Immature natural killer cell (primary cell): ENCODE results near the gene ZNF541. TPM values are rescaled to one million over a fixed set of nuclear protein-coding genes. Genes with fewer than 3 reads are reported as not detected.
"Not testable (repeated sequence)": the region's sequence is repeated elsewhere in the genome, so short reads cannot be mapped to it uniquely, and the experiment has no call there.

Experiments
- DNase-seq, 3 donors: peaks; one replicate each; pipeline ENCODE4 v3.0.0; 2022; ENCODE audit warnings: mixed read lengths in 1 of 3
- H3K27ac Mint-ChIP-seq, 6 donors: one replicate each; pipeline ENCODE4 v1.8.0; 2020; ENCODE audit warnings: mixed read lengths in 6 of 6, mild to moderate bottlenecking in 5 of 6, inconsistent platforms in 4 of 6, moderate library complexity in 3 of 6
- H3K27me3 Mint-ChIP-seq, 3 donors: one replicate each; pipeline ENCODE4 v1.8.0; 2020 to 2021; ENCODE audit warnings: low read depth in 3 of 3, mild to moderate bottlenecking in 3 of 3, mixed read lengths in 3 of 3, moderate library complexity in 3 of 3, inconsistent platforms in 1 of 3
- H3K36me3 Mint-ChIP-seq, 3 donors: one replicate each; pipeline ENCODE4 v1.8.0; 2020; ENCODE audit warnings: mixed read lengths in 3 of 3, inconsistent platforms in 2 of 3, mild to moderate bottlenecking in 2 of 3
- H3K4me1 Mint-ChIP-seq, 2 donors: one replicate each; pipeline ENCODE4 v1.8.0; 2020; ENCODE audit warnings: inconsistent platforms in 2 of 2, mild to moderate bottlenecking in 2 of 2, mixed read lengths in 2 of 2, moderate library complexity in 1 of 2
- H3K4me3 Mint-ChIP-seq, 5 donors: one replicate each; pipeline ENCODE4 v1.8.0; 2020; ENCODE audit warnings: mild to moderate bottlenecking in 5 of 5, mixed read lengths in 5 of 5, inconsistent platforms in 3 of 5, moderate library complexity in 3 of 5
- H3K9me3 Mint-ChIP-seq, 6 donors: one replicate each; pipeline ENCODE4 v1.8.0; 2020; ENCODE audit warnings: mild to moderate bottlenecking in 6 of 6, mixed read lengths in 6 of 6, inconsistent platforms in 4 of 6, moderate library complexity in 3 of 6
- polyA plus RNA-seq, 3 donors: library from polyadenylated mRNA; unstranded; fragments of 300-500 nt; fragmentation: Illumina TruSeq; gene quantifications; one replicate each; pipeline ENCODE4 v1.2.3, GENCODE V29; 2021

Gene ZNF541
- polyA plus RNA-seq, 3 donors from 2014 or later, result not detected

DNA sequence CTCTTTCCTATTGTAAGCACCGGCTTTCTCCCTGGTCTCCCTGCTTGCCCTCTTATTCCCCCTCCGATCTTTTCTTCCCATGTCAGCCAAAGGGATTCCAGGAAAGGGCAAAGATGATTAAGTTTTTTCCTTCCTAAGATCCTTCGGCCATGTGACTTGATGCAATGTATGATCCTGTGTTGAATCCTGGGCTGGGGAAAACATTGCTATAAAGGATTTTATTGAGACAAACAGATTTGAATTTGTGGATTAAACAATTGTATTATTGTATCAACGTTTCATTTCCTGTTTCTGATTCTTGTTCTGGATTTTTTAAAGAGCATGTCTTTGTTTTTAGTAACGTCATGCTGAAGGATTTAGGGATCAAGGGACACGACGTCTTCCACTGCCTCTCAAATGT, 16.9 kb upstream of the ZNF541 start:
- Mint-ChIP-seq H3K36me3 (peaks cover 0 to 5% (median 0%) of the 10 kb centered on the region in 3 donors), H3K27me3 (peaks cover 0 to 8% (median 4%) of the 10 kb centered on the region in 3 donors), H3K4me3 (no peak overlapping the region), H3K27ac (peak overlapping the region in 1 of 6 donors; percentile 47), H3K4me1 (no peaks in the 10 kb centered on the region), H3K9me3 (peaks cover 0 to 5% (median under 1%) of the 10 kb centered on the region in 6 donors)
- DNase-seq, result no peak

DNA sequence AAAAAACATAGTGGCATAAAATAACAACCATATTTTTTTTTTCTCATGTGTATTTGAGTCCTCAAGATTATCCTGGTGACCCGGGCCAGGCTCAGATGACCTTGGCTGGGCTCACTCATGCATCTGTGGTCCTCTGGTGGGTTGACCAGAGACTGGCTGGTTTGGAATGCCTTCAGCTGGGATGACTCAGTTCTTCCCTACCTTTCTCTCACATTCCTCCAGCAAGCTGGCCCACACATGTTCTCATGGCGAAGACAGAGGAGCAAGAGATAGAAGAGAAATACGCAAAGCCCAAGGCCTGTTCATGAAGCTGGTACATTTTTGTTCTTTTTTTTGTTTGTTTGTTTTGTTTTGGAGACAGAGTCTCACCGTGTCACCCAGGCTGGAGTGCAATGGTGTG, 14.3 kb upstream of the ZNF541 start:
- H3K27ac Mint-ChIP-seq, result no peak overlapping the region
- H3K4me3 Mint-ChIP-seq, result no peak overlapping the region
- peaks cover 0 to 5% (median under 1%) of the 10 kb centered on the region in 6 donors for H3K9me3 Mint-ChIP-seq
- H3K4me1 Mint-ChIP-seq, result peaks cover 0 to 2% of the 10 kb centered on the region in 2 donors
- peaks cover 0 to 5% (median 0%) of the 10 kb centered on the region in 3 donors for H3K36me3 Mint-ChIP-seq
- H3K27me3 Mint-ChIP-seq, result peaks cover 0 to 9% (median 6%) of the 10 kb centered on the region in 3 donors
- no peak for DNase-seq

DNA sequence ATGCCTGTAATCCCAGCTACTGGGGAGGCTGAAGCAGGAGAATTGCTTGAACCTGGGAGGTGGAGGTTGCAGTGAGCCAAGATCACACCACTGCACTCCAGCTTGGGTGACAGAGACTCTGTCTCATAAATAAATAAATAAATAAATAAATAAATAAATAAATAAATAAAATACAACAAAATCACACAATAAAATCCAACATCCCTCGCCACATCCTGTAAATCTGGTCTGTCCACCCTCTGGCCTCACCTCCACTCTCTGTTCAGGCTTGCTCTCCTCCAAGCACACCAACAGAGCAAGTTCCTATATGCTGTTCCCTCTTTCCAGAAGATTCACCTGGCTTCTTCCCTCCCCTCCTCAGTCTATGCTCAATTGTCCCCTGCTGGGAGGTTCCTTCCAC, 10.2 kb upstream of the ZNF541 start:
- H3K4me3 Mint-ChIP-seq, DNase-seq, H3K27me3 Mint-ChIP-seq, H3K27ac Mint-ChIP-seq, H3K36me3 Mint-ChIP-seq, H3K4me1 Mint-ChIP-seq, H3K9me3 Mint-ChIP-seq: not testable (repeated sequence)

DNA sequence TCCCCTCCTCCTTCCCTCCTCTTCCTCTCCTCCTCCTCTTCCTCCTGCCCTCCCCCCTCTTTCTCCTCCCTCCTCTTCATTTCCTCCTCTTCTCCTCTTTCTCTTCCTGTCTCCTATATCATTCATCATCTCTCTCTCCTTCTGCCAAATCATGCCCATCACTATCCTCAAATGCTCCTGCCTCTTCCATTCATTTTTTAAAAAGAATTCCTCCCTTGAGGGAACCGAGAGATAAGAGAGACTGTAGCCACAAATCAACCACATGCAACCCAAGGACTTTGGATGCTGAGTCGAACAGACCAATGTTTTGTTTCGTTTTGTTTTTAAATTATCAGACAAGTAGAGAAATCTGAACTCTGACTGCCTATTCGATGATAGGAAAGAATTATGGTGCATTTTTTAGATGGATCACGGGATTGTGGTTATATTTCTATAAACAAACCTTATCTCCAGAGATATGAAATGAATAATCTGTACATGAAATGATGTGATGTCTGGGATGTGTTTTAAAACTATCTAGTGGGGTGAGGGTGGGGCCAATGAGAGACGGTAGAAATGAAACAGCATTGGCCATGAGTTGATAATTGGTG, 9.5 kb upstream of the ZNF541 start:
- no peak for DNase-seq
- Mint-ChIP-seq H3K4me1 (peaks cover 7% of the 10 kb centered on the region in 2 donors), H3K9me3 (peaks cover 0 to 5% (median 0%) of the 10 kb centered on the region in 6 donors), H3K27ac (peak overlapping the region in 2 of 6 donors; percentile 2 to 25), H3K36me3 (peaks cover 0 to 5% (median 0%) of the 10 kb centered on the region in 3 donors), H3K4me3 (no peak overlapping the region), H3K27me3 (peaks cover 3 to 9% (median 8%) of the 10 kb centered on the region in 3 donors)

DNA sequence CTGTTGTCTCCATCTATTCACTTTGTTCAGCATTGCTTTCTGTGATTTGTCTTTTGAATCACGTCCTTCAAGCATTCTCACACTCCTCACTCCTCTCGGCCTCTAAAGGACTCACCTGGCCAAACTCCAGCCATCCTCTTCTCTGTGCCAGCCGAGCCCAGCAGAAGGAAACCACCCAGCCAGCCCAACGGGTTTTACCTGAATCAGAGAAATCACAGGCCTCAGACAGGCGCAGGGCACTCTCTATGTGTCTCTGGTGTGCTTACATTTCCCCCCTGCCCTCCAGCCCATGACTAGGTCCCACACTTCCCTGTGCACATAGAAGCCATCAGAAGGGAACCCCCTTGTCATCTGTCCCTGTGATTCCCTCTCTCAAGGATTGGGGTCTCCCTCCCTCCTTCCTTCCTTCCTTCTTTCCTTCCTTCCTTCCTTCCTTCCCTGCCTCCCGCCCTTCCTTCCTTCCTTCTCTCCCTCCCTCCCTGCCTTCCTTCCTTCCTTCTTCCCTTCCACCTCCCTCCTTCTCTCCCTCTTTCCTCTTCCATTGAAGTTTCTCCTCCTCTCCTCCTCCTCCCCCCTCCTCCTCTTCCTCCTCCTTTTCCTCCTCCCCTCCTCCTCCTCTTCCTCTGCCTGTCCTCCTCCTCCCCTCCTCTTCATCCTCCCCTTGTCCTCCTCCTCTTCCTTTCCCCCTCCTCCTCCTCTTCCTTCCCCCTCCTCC, 8.8 kb upstream of the ZNF541 start:
- Mint-ChIP-seq H3K9me3 (peaks cover 0 to 5% (median 0%) of the 10 kb centered on the region in 6 donors), H3K27me3 (peaks cover 3 to 9% (median 8%) of the 10 kb centered on the region in 3 donors), H3K27ac (no peak overlapping the region), H3K4me1 (peaks cover 8 to 9% of the 10 kb centered on the region in 2 donors), H3K36me3 (peaks cover 0 to 5% (median 0%) of the 10 kb centered on the region in 3 donors), H3K4me3 (no peak overlapping the region)
- no peak for DNase-seq

DNA sequence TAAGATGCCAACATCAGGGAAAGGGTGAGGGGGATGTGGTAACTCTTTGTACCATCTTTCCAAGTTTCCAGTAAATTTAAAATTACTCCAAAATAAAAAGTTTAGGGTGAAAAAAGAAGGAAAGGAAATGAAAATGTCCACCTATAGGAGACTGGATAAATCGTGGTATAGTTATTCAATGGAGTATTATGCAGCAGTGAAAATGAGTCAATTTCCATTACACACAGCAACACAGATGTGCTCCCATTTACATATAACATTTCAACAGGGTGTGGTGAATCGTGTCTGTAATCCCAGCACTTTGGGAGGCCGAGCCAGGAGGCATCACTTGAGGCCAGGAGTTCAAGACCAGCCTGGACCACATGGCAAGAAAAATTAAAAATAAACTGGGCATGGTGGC, 7.4 kb upstream of the ZNF541 start:
- Mint-ChIP-seq H3K9me3 (no peaks in the 10 kb centered on the region), H3K27ac (no peak overlapping the region), H3K4me3 (no peak overlapping the region), H3K36me3 (no peaks in the 10 kb centered on the region), H3K4me1 (peaks cover 8 to 9% of the 10 kb centered on the region in 2 donors), H3K27me3 (peaks cover 3 to 8% (median 4%) of the 10 kb centered on the region in 3 donors)
- no peak for DNase-seq

DNA sequence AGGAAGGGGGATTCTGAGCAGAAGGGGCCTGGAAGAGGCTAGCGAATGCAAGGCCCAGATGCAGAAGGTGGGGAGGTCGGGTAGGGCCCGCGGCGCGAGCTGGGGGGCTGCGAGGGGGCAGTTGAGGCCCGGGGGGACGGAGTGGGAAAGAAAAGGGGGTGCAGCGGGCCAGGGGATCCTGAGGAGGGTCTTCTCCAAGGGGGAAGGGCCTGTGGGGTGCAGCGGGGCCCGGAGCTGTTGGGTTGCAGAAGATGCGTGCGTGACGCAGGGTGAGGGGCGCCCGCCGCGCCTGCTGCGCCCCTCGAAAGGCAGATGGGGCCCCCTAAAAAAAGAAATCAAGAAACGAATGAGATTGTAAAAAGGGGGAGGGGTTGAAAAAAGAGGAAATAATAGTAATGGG, 313 bp downstream of the ZNF541 start:
- no peak for DNase-seq
- Mint-ChIP-seq H3K4me1 (peaks cover 14 to 16% of the 10 kb centered on the region in 2 donors), H3K9me3 (peaks cover 0 to 1% (median 0%) of the 10 kb centered on the region in 6 donors), H3K4me3 (peak overlapping the region in 4 of 5 donors; percentile 53 to 71 (median 61)), H3K27ac (no peak overlapping the region), H3K27me3 (peaks cover 0 to 12% (median 3%) of the 10 kb centered on the region in 3 donors), H3K36me3 (no peaks in the 10 kb centered on the region)

DNA sequence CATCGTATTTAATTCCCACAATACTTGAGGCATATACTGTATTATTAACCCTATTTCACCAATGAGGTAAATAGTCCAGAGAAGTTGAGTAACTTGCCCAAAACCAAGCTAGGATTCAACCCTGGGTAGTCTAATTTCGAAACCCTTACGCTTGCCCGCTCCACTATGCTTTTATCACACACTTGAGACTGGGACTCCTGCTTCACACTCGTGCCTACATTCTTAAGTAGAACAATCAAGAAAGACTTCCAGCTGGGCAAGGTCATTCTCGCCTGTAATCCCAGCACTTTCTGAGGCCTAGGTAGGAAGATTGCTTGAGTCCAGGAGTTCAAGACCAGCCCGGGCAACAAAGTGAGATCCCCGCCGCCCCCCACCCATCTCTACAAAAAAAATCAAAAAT, 3.6 kb downstream of the ZNF541 start:
- peaks cover 10 to 12% of the 10 kb centered on the region in 2 donors for H3K4me1 Mint-ChIP-seq
- H3K9me3 Mint-ChIP-seq, result peaks cover 0 to 1% (median 0%) of the 10 kb centered on the region in 6 donors
- peaks cover 0 to 7% (median 3%) of the 10 kb centered on the region in 3 donors for H3K27me3 Mint-ChIP-seq
- peak overlapping the region in 1 of 6 donors; percentile 51 for H3K27ac Mint-ChIP-seq
- no peak overlapping the region for H3K4me3 Mint-ChIP-seq
- no peak for DNase-seq
- no peaks in the 10 kb centered on the region for H3K36me3 Mint-ChIP-seq

DNA sequence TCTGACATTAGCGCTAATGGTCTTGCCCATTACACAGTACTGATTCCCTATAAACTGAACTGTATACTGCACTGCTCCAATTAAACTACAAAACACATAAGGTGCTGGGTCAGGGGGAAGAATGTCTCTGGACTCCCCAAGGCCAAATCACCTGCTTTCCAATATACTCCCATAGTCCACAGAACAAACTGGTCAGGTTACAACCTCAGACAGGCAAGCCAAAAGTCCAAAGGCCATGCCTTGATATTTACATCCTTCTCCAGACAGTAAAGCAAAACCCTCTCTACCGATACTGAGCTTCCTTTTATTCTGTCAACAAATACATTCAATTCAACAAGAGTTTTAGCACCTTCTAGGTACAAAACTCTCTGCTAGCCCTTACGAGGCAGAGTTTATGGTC, 8.9 kb downstream of the ZNF541 start:
- DNase-seq, result no peak
- Mint-ChIP-seq H3K36me3 (no peaks in the 10 kb centered on the region), H3K27me3 (peaks cover 0 to 1% (median 1%) of the 10 kb centered on the region in 3 donors), H3K27ac (no peak overlapping the region), H3K9me3 (no peaks in the 10 kb centered on the region), H3K4me1 (peaks cover 5 to 6% of the 10 kb centered on the region in 2 donors), H3K4me3 (no peak overlapping the region)

DNA sequence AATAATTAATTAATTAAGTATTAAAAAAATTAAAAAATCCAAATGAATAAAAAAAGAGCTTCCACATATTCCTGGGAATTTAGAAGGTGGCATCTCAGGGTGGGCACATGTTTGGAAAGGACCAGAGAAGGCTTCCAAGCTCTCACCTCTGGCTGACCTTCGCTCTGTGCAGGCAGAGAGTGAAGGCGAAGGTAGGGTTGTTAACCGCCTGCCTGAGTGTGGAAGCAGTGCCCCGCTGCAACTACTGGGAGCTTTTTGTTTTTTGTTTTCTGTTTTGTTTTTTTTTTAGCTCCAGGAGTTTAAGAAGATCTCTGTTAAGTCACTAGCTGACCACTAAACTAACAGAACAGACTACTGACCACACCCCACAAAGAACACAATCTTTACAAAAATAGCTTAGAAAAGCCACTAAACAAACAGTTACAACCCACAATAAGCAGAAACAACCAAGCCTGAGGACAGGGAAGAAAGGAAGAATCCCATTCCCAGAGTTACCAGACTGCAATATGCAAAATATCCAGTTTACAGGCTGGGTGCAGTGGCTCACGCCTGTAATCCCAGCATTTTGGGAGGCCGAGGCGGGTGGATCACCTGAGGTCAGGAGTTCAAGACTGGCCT, 11.4 kb downstream of the ZNF541 start:
- Mint-ChIP-seq H3K27ac (no peak overlapping the region), H3K9me3 (no peaks in the 10 kb centered on the region), H3K4me3 (no peak overlapping the region), H3K36me3 (no peaks in the 10 kb centered on the region), H3K4me1 (peaks cover 5 to 6% of the 10 kb centered on the region in 2 donors), H3K27me3 (peaks cover 0 to 2% (median 0%) of the 10 kb centered on the region in 3 donors)
- DNase-seq, result no peak

DNA sequence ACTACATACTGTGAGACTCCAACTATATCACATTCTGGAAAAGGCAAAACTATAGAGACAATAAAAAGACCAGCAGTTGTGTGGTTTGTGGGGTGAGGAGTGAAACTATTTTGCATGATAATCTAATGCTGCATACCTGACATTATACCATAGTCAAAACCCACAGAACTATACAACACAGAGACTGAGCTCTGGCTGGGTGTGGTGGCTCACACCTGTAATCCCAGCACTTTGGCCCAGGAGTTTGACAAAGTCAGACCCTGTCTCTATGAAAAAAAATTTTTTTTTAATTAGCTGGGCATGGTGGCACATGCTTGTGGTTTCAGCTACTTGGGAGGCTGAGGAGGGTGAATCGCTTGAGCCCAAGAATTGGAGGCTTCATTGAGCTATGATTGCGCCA, 11.9 kb downstream of the ZNF541 start:
- Mint-ChIP-seq H3K9me3 (no peaks in the 10 kb centered on the region), H3K27me3 (peaks cover 0 to 2% (median 0%) of the 10 kb centered on the region in 3 donors), H3K36me3 (no peaks in the 10 kb centered on the region), H3K27ac (no peak overlapping the region), H3K4me1 (peaks cover 5 to 6% of the 10 kb centered on the region in 2 donors), H3K4me3 (no peak overlapping the region)
- DNase-seq, result no peak

DNA sequence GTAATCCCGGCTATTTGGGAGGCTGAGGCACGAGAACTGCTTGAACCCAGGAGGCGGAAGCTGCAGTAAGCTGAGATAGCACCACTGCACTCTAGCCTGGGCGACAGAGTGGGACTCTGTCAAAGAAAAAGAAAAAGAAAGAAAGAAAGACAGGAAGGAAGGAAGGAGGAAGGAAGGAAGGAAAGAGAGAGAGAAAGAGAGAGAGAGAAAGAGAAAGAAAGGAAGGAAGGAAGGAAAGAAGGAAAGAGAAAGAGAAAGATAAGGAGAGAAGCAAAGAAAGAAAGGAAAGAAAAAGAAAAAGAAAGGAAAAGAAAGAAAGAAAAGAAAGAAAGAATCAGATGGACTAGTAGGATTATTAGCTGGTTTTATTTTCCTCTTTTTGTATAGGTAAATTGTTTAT, 22.8 kb downstream of the ZNF541 start:
- peak overlapping the region in 2 of 6 donors; percentile 21 to 60 for H3K27ac Mint-ChIP-seq
- peaks cover 0 to 13% (median 0%) of the 10 kb centered on the region in 3 donors for H3K27me3 Mint-ChIP-seq
- H3K4me1 Mint-ChIP-seq, result no peaks in the 10 kb centered on the region
- no peaks in the 10 kb centered on the region for H3K36me3 Mint-ChIP-seq
- no peak overlapping the region for H3K4me3 Mint-ChIP-seq
- DNase-seq, result no peak
- H3K9me3 Mint-ChIP-seq, result no peaks in the 10 kb centered on the region

DNA sequence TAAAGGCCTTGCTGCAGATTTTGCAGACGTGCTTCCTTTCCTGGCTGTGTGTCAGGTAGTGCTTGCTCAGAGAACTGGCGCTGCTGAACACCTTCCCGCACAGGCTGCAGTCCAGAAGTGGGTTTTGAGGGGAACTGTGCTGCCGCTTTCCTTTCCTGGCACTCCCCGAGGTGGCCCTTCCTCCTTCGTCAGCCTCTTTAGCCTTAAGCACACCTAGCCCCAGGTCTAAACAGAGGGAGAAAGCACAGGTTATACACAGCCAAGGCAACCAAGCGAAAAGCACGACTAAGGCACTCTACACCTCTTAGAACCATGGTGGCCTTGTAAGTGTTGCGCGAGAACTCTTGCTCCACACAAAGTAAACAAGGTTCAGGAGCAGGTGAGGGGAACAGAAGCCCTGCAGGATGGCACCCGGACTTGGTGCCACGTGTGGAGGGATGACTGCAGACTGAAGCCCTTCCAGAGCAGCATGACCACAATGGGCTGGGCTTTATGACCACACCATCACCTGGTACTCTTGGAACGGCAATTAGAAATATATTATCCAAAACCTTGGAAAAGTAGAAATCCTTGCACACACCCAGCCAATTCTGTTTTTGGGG, 23.6 kb downstream of the ZNF541 start:
- no peak overlapping the region for H3K4me3 Mint-ChIP-seq
- no peaks in the 10 kb centered on the region for H3K36me3 Mint-ChIP-seq
- H3K27ac Mint-ChIP-seq, result peak overlapping the region in 1 of 6 donors; percentile 7
- peaks cover 0 to 13% (median 1%) of the 10 kb centered on the region in 3 donors for H3K27me3 Mint-ChIP-seq
- no peak for DNase-seq
- no peaks in the 10 kb centered on the region for H3K9me3 Mint-ChIP-seq
- H3K4me1 Mint-ChIP-seq, result no peaks in the 10 kb centered on the region

DNA sequence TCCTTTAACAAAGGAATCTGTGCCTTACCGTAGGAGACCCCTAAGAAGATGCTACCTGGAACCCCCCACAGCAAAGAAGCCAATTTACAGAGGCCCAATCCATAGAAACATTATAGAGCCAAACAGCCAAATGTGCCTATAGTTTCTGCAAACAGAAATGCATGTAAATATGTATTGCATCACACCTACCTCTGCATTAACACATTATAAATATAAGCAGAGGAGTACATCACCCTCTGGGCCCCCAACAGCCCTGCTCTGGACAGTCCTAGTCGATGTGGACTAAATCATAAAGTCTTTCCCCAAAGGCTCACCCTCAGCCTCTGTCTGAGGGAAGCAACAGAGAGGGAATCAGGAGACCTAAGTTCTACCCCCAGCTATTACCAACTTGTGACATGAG, 25.7 kb downstream of the ZNF541 start:
- Mint-ChIP-seq H3K27me3 (peaks cover 1 to 16% (median 2%) of the 10 kb centered on the region in 3 donors), H3K27ac (peak overlapping the region in 1 of 6 donors; percentile 21), H3K36me3 (no peaks in the 10 kb centered on the region), H3K4me3 (no peak overlapping the region), H3K4me1 (peaks cover 3 to 7% of the 10 kb centered on the region in 2 donors), H3K9me3 (no peaks in the 10 kb centered on the region)
- no peak for DNase-seq
